RPMI7951 (cell line): ENCODE results near the gene TMEM181. TPM values are rescaled to one million over a fixed set of nuclear protein-coding genes. Genes with fewer than 3 reads are reported as not detected.
"Not testable (repeated sequence)": the region's sequence is repeated elsewhere in the genome, so short reads cannot be mapped to it uniquely, and the experiment has no call there.

Experiments
- DNase-seq: peaks from one replicate; pipeline ENCODE4 v3.0.0-alpha.2; 2012; ENCODE audit warnings: low read depth
- total RNA-seq: library from RNA; depleted of rRNA; stranded (reverse); fragments of >200 nt; shearing (Covaris generic); gene quantifications from 2 replicates; pipeline ENCODE4 v1.2.3, GENCODE V29; 2014

TMEM181 gene
- total RNA-seq, 1 experiment from 2014 or later, result 37.6 TPM

DNA sequence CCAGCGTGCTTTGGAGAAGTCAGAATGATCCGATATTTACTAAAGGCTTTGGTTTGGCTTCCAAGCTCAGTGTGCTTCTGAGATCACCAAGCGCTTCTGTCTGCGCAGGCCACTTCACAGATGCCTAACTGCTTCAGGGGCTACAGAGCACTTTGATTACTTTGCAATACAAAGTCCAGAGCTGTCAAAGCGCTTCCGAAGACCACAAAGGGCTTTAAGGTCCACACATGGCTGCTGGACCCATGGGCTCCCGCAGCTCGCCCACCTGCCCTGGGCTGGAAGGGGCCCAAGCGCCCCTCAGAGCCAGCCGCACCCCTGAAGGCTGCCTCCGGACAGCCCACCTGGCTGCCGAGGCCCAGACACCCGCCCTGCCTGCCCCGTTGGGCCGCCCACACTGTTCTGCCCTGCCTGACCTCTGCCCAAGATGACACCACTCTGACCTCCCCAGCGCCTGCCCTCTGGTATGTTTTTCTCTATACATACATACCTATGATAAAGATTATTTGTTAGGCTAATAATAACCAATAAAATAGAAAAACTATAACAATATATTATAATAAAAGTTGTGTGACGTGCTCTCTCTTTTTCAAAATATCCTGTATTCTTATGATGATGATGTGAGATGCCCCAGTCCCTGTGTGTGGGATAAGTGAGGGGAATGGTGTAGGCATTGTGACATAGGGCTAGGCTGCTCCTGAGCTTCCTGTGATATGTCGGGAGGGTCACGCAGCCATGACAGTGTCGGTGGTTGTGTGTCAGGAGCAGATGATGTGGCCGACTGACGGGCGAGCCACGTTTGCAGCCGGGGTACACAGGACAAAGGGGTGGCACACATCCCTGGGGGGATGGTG is 62.0 kb downstream of the TMEM181 start:
- DNase-seq, result no peak

- DNase-seq, result no peak
Measured at GRCh38 chr6:158622545-158623190, 62.8 kb downstream of the TMEM181 start.

GRCh38 chr6:158624684-158625682 is 65.1 kb downstream of the TMEM181 start:
- DNase-seq, result no peak

GRCh38 chr6:158625881-158626305 is 66.0 kb downstream of the TMEM181 start:
- no peak for DNase-seq

GRCh38 chr6:158626360-158627167 is 66.7 kb downstream of the TMEM181 start:
- DNase-seq, result no peak

DNA sequence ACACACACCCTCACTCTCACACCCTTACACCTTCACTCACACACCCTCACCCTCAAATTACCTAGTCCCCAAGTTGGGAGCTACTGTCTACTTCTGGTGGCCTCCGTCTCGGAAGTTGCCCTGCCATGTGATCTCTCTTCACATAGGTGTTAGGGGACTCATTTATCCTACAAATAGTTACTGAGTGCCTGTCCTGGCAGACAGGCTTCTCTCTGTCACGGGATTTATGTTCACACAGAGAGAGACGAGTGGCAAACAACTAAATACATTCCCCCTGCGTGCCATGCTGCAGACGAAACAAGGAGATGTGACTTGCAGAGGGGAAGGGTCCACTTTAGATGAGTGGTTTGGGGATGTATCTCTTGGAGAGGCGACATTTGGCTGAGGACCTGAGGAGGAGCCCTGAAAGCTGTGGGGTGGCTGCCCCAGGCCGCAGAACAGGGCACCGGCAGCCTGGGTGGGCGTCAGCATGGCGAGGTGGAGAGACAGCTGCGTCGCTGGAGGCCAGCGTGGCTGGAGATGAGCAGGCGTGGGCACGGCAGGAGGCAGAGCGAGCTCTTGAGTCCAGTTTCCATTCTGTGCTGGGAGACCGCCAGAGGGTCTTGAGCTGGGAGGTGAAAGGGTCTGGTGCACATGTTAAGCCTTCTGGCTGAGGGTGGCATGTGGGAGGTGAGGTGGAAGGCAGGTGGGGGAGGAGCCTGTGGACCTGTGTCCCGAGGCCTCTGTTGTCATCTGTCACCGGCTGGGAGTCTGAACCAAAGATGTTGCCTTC is 67.5 kb downstream of the TMEM181 start:
- no peak for DNase-seq

GRCh38 chr6:158627940-158628211 is 68.0 kb downstream of the TMEM181 start:
- no peak for DNase-seq

DNA sequence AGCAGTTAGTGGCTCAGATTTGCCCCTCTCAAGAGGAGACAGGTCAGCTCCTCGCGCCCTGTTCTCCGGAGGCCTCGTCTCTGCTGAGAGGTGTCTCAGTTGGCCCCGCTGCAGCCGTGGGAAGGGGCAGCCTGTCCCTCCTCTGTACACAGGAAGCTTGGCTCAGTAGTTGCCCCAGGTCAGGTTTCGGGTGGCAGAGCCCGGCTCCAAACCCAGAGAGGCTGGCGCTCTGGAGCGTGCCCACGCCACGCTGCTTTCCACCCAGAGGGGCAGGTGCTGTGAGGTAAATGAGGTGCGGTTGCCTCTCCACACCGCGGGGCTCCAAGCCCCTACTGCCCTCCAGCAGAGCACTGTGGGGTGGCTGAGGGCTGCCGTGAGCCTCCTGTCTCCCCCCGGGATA is 68.7 kb downstream of the TMEM181 start:
- no peak for DNase-seq

GRCh38 chr6:158629367-158630221 is 69.7 kb downstream of the TMEM181 start:
- DNase-seq, result no peak

DNA sequence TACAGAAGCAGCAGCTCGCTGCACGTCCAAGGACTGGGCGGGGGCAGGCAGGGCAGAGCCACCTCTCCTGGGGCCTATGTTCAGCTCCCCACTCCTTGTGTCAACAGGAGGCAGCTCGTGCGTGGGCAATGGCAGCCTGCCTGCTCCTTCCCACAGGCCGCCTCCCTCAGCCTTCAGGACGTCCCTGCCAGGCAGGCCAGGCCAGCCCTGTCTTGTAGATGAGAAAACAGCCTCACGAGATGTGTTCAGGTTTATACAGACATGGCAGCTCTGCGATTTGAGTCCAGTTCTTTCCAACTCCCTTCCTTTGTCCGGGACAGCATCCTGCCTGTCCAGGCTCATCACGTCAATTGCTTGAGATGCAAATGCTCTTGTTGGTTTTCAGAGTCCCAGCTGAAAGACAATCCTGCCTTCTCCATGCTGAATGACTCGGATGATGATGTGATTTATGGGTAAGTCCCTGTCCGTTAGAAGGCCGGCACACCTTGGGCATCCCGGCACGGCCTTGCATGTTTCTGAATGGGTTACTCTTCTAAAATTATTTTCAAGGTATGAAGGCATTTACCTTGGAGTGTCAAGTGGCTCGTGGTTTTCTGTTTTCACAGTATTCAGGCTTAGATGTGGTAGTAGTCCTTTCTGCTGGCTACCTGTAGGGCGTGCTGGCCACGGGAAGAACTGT is 71.2 kb downstream of the TMEM181 start:
- DNase-seq, result no peak

DNA sequence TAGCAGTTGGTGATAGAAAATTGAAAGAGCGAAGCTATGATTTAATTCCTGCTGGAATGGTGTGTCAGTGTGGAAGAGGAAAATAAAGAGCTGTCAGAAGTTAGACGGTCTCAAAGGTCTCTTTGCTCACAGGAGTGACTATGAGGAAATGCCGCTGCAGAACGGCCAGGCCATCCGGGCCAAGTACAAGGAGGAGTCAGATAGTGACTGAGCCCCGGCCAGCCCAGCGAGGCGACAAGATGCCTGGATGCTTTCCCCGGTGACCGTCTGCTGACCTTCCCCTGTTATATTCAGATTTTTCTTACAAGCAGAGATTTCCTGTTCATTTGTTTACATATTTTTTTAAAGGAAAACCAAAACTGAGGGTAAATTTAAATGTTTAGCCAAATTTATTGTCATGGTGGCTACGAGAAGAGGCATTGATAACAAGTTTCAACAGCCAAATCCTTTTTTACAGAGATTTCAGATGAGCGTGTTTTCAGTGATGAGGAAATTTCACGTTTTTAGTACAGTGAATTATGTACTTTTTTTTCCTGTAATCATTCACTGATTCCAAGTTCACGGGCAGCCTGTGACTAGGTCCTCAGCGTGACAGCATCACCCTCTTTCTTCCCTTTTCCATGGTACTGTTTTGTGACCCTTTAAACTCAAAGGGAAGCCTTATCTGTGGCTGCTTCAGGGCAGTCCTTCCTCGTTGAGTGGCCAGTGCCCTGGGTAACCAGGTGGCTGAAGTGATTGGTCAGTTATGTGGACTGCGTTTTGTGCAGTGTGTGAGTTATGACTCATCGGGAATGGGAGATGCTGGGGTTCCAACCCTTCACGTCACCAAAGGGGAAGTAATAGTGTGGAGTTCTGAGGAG is 72.0 kb downstream of the TMEM181 start:
- peak; percentile 80 for DNase-seq

GRCh38 chr6:158632538-158633119 is 72.7 kb downstream of the TMEM181 start:
- DNase-seq, result not testable (repeated sequence)

DNA sequence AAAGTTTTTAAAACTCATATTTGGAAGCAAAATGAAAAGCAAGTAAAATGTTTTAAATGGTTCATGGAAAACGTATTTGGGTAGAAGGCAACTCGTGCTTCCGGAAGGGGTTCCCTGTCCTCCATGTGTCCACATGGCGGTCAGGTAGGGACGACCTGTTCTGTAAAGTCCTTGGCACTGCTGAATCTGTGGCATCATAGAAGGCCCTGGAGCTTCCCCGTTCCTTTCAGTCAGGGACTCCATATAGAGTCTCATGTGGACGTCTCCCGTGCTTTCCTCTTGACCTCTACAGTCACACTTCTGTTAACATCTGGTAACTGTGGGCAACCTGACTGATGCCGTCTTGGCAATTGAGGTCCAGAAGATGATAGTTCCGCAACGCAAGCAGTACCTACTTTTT is 73.2 kb downstream of the TMEM181 start:
- no peak for DNase-seq

GRCh38 chr6:158634695-158635426 is 75.0 kb downstream of the TMEM181 start:
- DNase-seq, result no peak

DNA sequence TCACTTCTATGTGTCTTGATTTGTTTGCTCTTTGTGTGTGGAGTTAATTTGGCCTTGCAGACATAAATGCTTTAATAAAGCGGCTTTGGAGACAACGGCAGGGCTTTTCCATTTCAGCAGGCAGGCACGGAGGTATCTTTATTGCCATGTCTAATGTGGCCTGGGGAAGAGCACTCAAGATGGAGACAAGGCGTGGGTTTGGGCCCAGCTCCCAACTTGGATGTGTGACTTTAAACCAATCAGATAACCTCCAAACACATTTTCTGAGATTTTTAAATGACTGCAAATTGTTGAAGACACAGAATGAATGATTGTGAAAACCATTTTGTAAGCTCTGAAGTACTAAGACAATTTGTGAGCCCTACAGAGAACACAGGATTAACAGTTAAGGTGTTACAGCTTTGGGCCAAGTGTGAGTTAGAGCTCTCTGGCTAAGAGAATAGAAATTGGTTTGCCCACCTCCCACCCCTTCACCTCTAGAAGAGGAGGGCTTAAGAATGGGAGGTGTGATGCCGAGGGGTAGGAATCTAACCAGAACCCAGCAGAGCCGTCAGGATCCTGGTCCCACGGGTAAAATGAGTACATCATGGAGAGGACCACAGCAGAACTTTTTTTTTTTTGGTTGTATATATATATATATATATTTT is 75.7 kb downstream of the TMEM181 start:
- DNase-seq, result no peak

GRCh38 chr6:158636778-158637177 is 76.9 kb downstream of the TMEM181 start:
- DNase-seq, result no peak
